Skin of body (tissue), 2 donors: ENCODE results near the gene COL21A1. TPM values are rescaled to one million over a fixed set of nuclear protein-coding genes. Genes with fewer than 3 reads are reported as not detected.

Experiments used
- DNase-seq: peaks from one replicate; lab custom pipeline; 2025; lab: John Stamatoyannopoulos, UW
- total RNA-seq: library from RNA; depleted of rRNA; stranded (reverse); fragments of >200 nt; gene quantifications from one replicate; pipeline ENCODE4 v1.2.3, GENCODE V29; 2014

Gene COL21A1
- total RNA-seq, 1 donor from 2014 or later: 79.8 TPM

- DNase-seq: peak; percentile 95
Measured at GRCh38 chr6:56245903-56246351, 1.5 kb downstream of the COL21A1 start.

- DNase-seq: peak; percentile 38
Measured at GRCh38 chr6:56244528-56245253, 2.7 kb downstream of the COL21A1 start.

- no peak for DNase-seq
Measured at GRCh38 chr6:56244089-56244488, 3.3 kb downstream of the COL21A1 start.

- no peak for DNase-seq
Measured at GRCh38 chr6:56243518-56244070, 3.8 kb downstream of the COL21A1 start.

- DNase-seq: no peak
Measured at GRCh38 chr6:56242346-56242745, 5.0 kb downstream of the COL21A1 start.

- DNase-seq: no peak
Measured at GRCh38 chr6:56241124-56241802, 6.1 kb downstream of the COL21A1 start.

- no peak for DNase-seq
Measured at GRCh38 chr6:56238352-56238751, 9.0 kb downstream of the COL21A1 start.

GRCh38 chr6:56235245-56235644 is 12.1 kb downstream of the COL21A1 start:
- no peak for DNase-seq

- peak; percentile 89 for DNase-seq
Measured at GRCh38 chr6:56232436-56232835, 14.9 kb downstream of the COL21A1 start.

GRCh38 chr6:56231827-56232226 is 15.6 kb downstream of the COL21A1 start:
- no peak for DNase-seq

GRCh38 chr6:56230976-56231566 is 16.3 kb downstream of the COL21A1 start:
- no peak for DNase-seq

GRCh38 chr6:56227071-56227879 is 20.1 kb downstream of the COL21A1 start:
- peak; percentile 95 for DNase-seq

GRCh38 chr6:56223995-56224394 is 23.4 kb downstream of the COL21A1 start:
- no peak for DNase-seq

- peak; percentile 88 for DNase-seq
Measured at GRCh38 chr6:56222499-56222898, 24.9 kb downstream of the COL21A1 start.

- DNase-seq: no peak
Measured at GRCh38 chr6:56220078-56220477, 27.3 kb downstream of the COL21A1 start.

GRCh38 chr6:56214703-56215101 is 32.7 kb downstream of the COL21A1 start:
- no peak for DNase-seq

- no peak for DNase-seq
Measured at GRCh38 chr6:56214041-56214702, 33.2 kb downstream of the COL21A1 start.

- no peak for DNase-seq
Measured at GRCh38 chr6:56211724-56212123, 35.7 kb downstream of the COL21A1 start.

- no peak for DNase-seq
Measured at GRCh38 chr6:56204134-56204533, 43.2 kb downstream of the COL21A1 start.

GRCh38 chr6:56199956-56200355 is 47.4 kb downstream of the COL21A1 start:
- no peak for DNase-seq

- no peak for DNase-seq
Measured at GRCh38 chr6:56193846-56194245, 53.5 kb downstream of the COL21A1 start.
